Activated T-cell treated with anti-CD3 and anti-CD28 coated beads, Interleukin-2, amount 50 U/mL, for 48 hours (primary cell): ENCODE measurements around the gene ZBP1.

Experiments
- DNase-seq, 2 experiments: peaks; one replicate each; pipeline ENCODE4 v3.0.0-alpha.2; 2020

ZBP1 gene

GRCh38 chr20:57596358-57596757, 23.9 kb downstream of the ZBP1 start:
- DNase-seq: no peak

DNA sequence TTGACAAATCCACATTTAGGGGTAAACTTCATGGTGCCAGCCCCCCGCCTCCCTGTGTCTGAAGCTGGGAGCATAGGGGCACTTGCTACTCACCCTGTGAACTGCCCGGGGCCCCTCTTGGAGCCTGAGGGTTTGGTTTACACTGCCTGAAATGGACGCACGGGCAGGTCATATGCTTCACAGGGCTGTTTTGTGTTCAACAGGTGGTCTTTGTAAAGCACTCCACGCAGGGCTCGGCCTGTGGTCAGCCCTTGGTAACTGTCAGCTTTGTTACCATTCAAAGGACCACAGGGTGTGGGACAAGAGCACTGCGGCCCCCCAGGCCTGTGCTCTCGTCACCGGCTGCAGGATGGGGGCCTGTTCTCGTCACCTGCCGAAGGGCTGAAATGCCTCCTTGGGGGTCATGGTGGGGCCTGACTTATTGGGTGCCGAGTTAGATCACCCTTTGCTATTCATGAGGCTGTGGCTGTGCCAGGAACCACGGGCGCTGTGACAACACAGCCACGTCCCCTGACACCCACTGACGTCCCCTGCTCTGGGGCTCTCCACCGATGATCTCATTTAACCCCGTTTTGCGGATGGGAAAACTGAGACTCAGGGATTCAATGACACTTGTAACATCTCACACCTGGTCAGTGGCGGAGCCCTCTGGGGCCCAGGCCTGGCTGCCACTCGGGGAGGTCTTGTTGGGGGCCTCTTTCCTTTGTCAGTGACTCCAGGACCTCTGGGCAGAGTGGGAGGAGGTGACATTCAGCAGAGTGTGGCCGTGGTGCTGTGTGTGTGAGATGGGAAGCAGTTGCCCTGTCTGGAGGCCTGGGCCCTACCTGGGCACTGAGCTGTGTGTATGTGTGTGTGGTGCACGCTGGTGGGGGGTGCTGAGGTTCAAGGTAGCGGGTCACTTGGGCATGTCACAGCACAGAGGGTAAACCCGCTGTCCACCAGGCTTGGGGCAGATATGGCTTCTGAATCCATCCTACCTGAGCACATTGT, 24.9 kb downstream of the ZBP1 start:
- no peak for DNase-seq

- DNase-seq: peak; percentile 58 to 68
These were observed 25.9 kb downstream of the ZBP1 start for GRCh38 chr20:57594092-57594951.

GRCh38 chr20:57593134-57593886, 26.9 kb downstream of the ZBP1 start:
- DNase-seq: no peak

DNA sequence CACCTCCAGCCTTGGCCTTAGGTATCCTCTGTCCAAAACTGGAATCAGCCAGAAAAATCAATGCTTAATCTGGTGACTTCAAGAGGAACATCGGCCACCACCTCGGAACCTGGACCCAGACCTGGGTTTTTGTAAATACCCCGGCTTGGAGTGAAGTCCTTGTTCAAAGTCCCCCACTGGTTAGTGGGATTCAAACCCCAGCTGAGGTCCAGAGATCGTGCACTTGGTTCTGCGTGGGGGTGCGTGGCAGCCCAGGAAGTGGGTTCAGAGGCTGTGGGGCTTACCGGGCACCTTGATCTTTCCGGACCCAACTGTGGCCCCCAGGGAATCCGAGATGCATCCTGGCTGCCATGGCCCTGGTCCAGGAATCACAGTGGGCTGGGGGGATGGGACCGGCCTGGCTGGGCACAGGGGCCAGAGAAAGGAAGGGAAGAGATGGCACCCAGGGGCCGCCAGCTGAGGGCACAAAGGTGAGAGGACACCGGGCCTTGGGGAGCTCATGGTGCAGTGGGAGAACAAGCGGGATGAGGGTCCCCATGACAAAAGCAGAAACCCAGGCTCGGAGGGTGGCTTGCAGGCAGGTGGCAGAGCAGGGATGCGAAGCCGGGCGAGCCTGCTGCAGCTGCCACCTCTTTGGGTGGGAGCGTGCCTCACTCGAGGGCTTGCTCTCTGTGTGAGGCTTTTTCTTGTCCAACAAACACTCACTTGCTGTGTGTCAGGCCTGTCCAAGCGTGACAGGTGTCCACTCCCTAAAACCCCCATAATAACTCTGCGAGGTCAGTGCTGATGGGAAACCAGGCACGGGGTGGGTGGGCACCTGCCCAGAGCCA, 27.7 kb downstream of the ZBP1 start:
- DNase-seq: no peak

- no peak for DNase-seq
These were observed 28.7 kb downstream of the ZBP1 start for GRCh38 chr20:57591289-57592229.

DNA sequence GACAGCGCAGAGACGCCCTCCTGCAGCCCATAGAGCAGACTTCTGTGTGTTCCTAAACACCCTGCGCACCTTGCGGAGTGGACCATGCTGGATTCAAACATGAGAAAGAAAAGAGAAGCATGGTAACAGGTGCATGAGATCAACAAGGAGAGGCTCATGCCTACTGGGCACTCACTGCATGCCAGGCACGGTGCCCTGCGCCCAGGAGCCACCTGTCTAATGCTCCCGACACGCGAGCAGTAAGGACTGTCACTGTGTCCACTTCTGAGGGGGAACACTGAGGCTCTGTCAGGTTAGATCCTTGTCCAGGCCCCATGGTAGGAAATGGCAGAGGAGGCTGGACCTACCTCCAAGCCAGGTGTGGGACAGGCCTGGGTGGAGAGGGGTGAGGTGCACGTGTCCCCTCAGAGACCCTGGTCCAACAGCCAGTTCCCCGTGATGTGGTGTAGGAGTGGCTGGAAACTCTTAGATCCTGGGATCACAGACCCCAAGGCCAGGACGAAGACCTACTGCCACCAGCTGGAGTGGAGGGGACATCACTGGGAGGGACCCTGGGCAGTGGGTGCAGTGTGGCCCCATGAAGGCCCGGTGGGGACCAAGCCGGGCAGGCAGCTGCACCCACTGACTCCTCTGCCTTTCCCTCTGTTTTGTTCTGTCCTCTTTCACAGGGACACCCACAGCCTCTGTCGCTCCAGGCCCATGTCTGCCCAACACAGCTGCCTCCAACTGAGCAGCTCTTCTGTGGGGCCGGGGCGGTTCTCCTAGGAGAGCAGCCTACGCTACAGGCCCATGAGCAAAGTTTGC, 29.5 kb downstream of the ZBP1 start:
- no peak for DNase-seq

GRCh38 chr20:57589728-57590484, 30.3 kb downstream of the ZBP1 start:
- DNase-seq: no peak

- DNase-seq: no peak
These were observed 31.0 kb downstream of the ZBP1 start for GRCh38 chr20:57589123-57589727.

DNA sequence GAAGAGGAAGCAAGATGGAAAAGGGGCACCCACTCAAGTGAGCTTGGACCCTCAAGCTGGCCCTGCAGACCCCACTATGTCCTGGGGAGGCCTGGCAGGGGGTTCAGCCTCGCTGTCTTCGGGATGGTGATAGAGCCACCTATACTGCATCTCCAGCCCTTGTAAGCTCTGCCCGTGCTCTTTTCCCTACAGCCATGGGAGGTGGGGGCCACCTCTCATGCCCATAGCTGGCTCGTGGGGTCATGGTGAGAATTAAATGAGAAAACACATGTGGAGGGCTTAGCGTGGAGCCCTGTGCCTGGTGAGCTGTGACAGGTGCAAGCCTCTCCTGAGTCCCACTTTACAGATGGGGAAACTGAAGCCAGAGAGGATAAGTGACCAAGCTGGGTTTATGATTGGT, 31.6 kb downstream of the ZBP1 start:
- no peak for DNase-seq

GRCh38 chr20:57587989-57588377, 32.2 kb downstream of the ZBP1 start:
- DNase-seq: no peak

DNA sequence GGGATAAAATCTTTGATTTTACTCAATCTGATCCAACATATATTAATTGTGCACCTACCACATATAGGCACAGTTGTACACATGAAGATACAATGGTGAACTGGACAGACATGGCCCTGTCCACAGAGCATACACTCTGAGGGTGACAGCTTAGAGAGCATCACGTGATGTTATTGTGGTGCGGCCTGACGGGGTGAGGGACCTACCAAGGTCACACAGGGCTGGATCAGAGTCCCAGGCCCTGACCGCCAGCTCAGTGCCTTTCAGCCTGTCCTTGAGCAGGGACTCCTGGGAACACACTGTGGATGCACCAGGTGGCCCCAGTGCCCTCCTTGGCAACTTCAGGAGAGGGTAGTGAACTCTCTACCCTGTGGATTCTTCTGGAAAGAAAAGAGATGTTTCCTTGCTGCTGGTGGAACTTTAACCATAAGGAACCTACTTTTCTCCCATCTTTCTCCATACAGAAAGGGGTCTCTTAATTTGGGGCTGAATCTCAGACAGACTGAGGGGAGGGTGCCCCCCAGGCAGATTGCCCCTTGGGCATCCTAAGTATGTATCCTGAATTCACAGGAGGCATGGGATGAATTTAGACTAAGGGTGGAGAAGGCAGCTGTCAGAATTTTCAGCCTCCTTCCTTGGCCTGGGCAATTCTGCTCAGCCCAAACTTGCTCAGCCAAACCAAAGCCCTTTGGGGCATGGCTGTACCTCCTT, 32.8 kb downstream of the ZBP1 start:
- no peak for DNase-seq

- DNase-seq: no peak
These were observed 33.3 kb downstream of the ZBP1 start for GRCh38 chr20:57586943-57587277.

- DNase-seq: no peak
These were observed 33.8 kb downstream of the ZBP1 start for GRCh38 chr20:57586370-57586793.

DNA sequence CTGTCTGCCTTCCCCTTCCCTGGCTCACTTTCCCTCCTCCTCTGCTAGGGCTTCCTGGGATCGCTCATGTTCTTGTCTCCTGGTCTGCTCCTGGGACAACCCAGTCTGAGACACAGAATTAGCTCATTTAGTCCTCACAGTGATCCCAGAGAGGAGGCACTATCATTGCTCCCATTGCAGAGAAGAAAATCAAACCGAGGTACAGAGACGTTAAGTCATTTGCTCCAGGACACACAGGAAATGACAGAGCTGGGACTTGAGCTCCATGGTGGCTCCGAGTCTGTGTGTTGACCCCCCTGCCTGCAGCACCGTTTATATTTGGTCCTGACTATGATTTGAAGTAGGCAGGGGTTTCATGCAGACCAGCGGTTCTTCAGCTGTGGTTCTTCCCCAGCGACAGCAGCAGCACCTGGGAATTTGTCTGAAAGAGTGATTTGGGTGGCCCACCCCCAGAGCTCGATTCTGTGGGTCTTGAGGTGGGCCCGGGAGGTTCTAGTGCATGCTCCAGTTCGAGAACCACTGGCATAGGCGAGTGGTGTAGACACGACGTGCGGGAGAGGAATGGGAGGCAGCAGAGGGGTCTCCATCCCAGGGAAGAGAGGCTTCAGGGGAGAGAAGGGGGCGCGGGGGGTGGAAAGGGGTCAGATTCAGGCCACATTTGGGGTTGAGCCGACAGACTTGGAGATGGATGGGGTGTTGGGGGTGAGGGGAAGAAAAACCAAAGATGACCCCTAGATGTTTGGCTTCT, 34.6 kb downstream of the ZBP1 start:
- no peak for DNase-seq

DNA sequence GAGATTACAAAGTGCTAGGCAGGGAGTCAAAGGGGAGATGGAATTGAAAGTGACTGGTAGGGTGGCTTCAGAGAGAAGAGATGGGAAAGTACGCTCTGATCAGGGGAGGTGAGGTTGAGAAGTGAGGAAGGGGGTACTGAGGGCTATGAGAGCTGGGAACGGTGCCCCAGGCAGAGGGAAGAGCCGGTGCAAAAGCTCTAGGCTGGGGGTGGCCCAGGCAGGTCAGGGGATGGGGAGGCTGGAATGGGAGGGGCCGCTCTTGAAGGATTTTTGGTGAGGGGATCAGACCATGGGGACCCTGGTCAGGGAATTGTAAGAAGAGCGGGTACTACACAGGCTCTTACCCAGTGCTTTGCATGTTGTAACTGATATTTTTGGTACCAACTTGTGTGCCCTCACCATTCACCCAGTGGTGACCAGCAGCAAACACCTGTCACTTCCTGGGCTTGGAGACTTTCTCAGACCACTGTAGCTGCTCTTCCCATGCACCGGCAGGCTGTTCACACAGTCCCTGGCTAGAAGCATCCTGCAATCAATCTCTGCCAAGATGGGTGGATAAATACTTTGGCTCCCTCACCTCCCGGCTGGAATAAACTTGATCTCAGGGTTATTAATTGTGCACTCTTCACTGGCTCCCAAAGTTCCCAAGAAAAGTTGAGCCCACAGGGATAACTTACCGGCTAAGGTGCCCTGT, 35.3 kb downstream of the ZBP1 start:
- no peak for DNase-seq
